RWPE1 (cell line): ENCODE measurements around the gene DOK7.
A peak's percentile ranks its signal among the peaks of the same experiment; 100 is the strongest.

Experiments
- CTCF ChIA-PET: fragments of 350-600 bp; sonication (Branson Sonifier 250); formaldehyde crosslinking; extraction: SDS; loops from one replicate; lab custom pipeline; 2021; lab: Yijun Ruan, JAX
- POLR2A ChIA-PET: fragments of 400-600 bp; formaldehyde crosslinking; extraction: SDS; loops from one replicate; lab custom pipeline; 2020; ENCODE audit warnings: antibody characterized with exemption; ENCODE audit not compliant: low non-redundant PET; lab: Yijun Ruan, JAX
- DNase-seq: peaks from one replicate; pipeline ENCODE4 v3.0.0; 2012; ENCODE audit warnings: low spot score
- H3K27ac ChIP-seq: fragments of 450-650 bp; 2 replicates; pipeline ENCODE4 v1.5.1; 2017
- CTCF ChIP-seq: fragments of 450-650 bp; conservative IDR thresholded peaks from 2 replicates; pipeline ENCODE4 v1.5.1; 2017; ENCODE audit warnings: low read depth, mild to moderate bottlenecking

DOK7 gene

GRCh38 chr4:3481113-3481531, 18.0 kb downstream of the DOK7 start:
- peak overlapping the region; percentile 16; the same call in 1 of the 2 replicates for H3K27ac ChIP-seq
- no peak for DNase-seq
- ChIA-PET POLR2A (no interaction called here), CTCF (interaction anchor here (0.6 to 2.2 kb wide), 4 partner anchors 10 to 137 kb away, joined by 3 to 9 read pairs (median 6); no protein-coding TSS in a partner anchor)
- no peak for TF ChIP-seq CTCF

DNA sequence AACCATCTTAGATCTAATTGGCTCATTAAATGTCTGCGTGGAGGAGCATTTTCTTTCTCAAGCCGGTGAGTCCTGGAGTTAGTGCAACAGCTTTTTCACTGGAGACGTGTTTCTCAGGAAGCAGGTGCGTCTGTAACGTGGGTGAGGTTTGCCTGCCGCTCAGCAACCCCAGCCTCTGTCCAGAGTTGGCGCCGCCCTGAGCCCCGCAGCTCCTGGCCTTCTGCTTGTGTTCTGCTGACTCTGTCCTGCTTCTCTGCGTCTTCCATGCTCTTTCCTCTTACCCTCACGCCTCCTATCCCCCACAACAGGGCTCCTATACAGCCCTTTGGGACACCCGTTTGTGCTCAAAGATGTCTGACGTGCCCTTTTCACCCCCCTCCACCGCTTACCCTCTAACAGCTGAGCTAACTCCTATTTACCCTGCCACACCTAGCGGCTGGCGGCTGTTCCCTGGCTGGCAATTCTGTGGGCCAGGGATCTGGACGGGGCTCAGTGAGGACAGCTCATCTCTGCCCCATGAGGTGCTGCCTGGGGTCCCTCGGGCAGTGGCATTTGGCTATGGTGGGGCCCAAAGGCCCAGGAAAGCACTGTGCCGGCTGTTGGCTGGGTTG, 18.8 kb downstream of the DOK7 start:
- ChIA-PET POLR2A (no interaction called here), CTCF (interaction anchor here (0.6 to 2.2 kb wide), 2 partner anchors 10 to 608 kb away, joined by 4 to 9 read pairs; no protein-coding TSS in a partner anchor)
- peak overlapping the region; percentile 16; the same call in 1 of the 2 replicates for H3K27ac ChIP-seq
- no peak for DNase-seq
- TF ChIP-seq CTCF, result no peak

GRCh38 chr4:3482707-3483106, 19.6 kb downstream of the DOK7 start:
- no peak for TF ChIP-seq CTCF
- no peak overlapping the region for H3K27ac ChIP-seq
- DNase-seq, result no peak
- ChIA-PET POLR2A (no interaction called here), CTCF (no interaction called here)

DNA sequence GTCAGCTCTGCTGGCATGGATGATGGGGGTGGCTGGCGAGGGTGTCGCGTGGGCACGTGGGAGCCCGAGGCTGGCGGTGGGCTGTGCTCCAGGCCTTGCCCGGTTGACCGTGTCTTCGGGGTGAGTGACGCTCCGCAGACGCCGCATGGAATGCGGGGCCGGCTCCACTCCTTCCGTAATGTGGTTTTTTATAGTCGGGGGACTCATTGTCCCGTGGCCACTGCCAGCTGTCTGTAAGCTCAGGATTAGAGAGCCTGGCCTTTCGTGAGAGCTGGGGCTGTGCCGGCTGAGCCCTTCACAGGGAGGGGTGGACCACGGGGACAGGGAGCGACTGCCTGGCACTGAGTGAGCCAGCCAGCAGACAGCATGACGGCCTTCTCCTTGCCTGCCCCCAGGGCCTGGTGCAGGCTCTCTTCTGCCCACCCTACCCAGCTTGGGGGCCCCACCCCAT, 20.4 kb downstream of the DOK7 start:
- CTCF ChIA-PET, result no interaction called here

DNA sequence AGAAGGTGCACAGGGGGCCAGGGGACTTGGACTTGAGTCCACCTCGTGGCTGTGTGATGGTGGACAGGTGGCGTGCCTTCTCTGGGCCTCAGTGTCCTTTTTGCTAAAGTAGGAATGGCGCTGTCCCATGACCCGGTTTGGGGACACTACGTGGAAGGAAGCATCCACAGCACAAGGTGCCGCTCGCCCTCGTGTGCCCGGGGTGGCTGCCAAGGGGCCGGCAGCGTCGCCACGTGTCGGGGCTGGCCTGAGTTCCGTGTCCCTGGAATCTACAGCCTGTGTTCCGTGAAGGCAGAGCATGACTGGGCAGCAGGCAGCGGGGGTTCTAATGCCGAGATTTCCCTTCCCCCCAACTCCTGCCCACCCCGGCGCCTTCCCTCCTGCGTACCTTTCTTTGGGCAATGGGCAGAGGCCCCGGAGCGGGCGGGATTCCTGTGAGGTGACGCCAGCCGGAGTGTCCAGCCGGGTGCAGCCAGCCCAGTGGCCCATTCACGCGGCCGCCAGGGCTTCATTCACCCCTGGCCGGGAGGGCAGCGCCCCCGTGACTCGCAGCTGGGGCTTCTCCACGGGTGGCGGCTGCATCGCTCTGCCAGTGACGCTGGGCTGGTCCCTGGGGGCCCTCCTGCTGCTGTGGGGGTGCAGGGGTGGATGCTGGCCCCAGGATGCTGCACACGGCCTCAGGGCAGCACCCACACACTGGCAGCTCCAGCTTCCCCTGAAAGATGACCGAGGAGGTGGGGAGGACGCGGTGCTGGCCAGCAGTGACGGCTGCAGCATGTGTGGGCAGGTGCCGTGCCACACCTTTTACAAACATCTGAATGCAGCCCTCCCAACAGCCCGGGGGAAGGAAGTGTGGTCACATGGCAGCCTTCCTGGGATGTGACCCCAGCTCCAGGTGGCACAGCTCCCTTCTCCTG, 21.2 kb downstream of the DOK7 start:
- peak; percentile 82 for DNase-seq
- H3K27ac ChIP-seq, result peak overlapping the region; percentile 91
- ChIA-PET POLR2A (no interaction called here), CTCF (no interaction called here)
- no peak for TF ChIP-seq CTCF

More for the DNA sequence above, 20.4 kb downstream of the DOK7 start:
- H3K27ac ChIP-seq, result peak overlapping the region; percentile 91
- no peak for TF ChIP-seq CTCF
- no peak for DNase-seq
- POLR2A ChIA-PET, result no interaction called here

GRCh38 chr4:3485011-3485791, 22.1 kb downstream of the DOK7 start:
- H3K27ac ChIP-seq, result peak overlapping the region; percentile 91
- no peak for TF ChIP-seq CTCF
- DNase-seq, result peak; percentile 62
- ChIA-PET CTCF (interaction anchor here (0.7 kb wide), 1 partner anchor 32 kb away, joined by 4 read pairs; no protein-coding TSS in a partner anchor), POLR2A (no interaction called here)
